Large intestine (tissue), 3 donors: ENCODE measurements around the gene ALOXE3. TPM values are rescaled to one million over a fixed set of nuclear protein-coding genes. Genes with fewer than 3 reads are reported as not detected.
"Not testable (repeated sequence)": the region's sequence is repeated elsewhere in the genome, so short reads cannot be mapped to it uniquely, and the experiment has no call there.

Source experiments
- DNase-seq, 2 donors: peaks; one replicate each; pipeline versions ENCODE4 v3.0.0 to v3.0.0-alpha.2; 2013
- H3K27ac ChIP-seq: one replicate; pipeline ENCODE4 v1.5.1; 2013; ENCODE audit warnings: low read length
- H3K27me3 ChIP-seq: 2 replicates; pipeline ENCODE4 v1.6.1; 2013; ENCODE audit warnings: low read length; ENCODE audit not compliant: control insufficient read depth, insufficient read depth
- H3K36me3 ChIP-seq: 2 replicates; pipeline ENCODE4 v1.6.1; 2013; ENCODE audit warnings: low read length; ENCODE audit not compliant: control insufficient read depth, insufficient read depth
- H3K4me1 ChIP-seq: one replicate; pipeline ENCODE4 v1.6.1; 2013; ENCODE audit warnings: low read length; ENCODE audit not compliant: control insufficient read depth, insufficient read depth
- H3K4me3 ChIP-seq: one replicate; pipeline ENCODE4 v1.5.1; 2013; ENCODE audit warnings: low read length
- H3K9me3 ChIP-seq: one replicate; pipeline ENCODE4 v1.6.1; 2013; ENCODE audit warnings: mild to moderate bottlenecking, low read depth, low read length, moderate library complexity; ENCODE audit not compliant: control insufficient read depth
- WGBS: methylation state at CpG from one replicate; pipeline ENCODE4 v1.1.5; 2013; ENCODE audit warnings: low lambda C conversion rate; ENCODE audit not compliant: insufficient coverage; 5-methylcytosine and 5-hydroxymethylcytosine counted together
- polyA plus RNA-seq: library from polyadenylated mRNA; unstranded; fragments of 120-200 nt; gene quantifications from one replicate; pipeline ENCODE4 v1.2.1, GENCODE V29; 2013

Gene ALOXE3
- polyA plus RNA-seq, 1 donor, result 0.01 TPM

GRCh38 chr17:8106980-8107379, 11.3 kb downstream of the ALOXE3 start:
- not testable (repeated sequence) for H3K36me3 ChIP-seq, H3K4me3 ChIP-seq, DNase-seq, H3K27ac ChIP-seq, H3K9me3 ChIP-seq, H3K4me1 ChIP-seq
- peaks cover 44% of the 10 kb centered on the region for H3K27me3 ChIP-seq
- no CpG with 5 or more reads among the region's 4 CpGs for WGBS

- no CpG with 5 or more reads among the region's 5 CpGs for WGBS
- peaks cover 34% of the 10 kb centered on the region for H3K27me3 ChIP-seq
- no peaks in the 10 kb centered on the region for H3K9me3 ChIP-seq
- H3K36me3 ChIP-seq, result no peaks in the 10 kb centered on the region
- H3K27ac ChIP-seq, result no peak overlapping the region
- H3K4me3 ChIP-seq, result no peak overlapping the region
- no peak for DNase-seq
- H3K4me1 ChIP-seq, result peaks cover 9% of the 10 kb centered on the region
These were observed 12.3 kb downstream of the ALOXE3 start for GRCh38 chr17:8105957-8106398.

- H3K27me3 ChIP-seq, result peaks cover 23% of the 10 kb centered on the region
- DNase-seq, result no peak
- H3K27ac ChIP-seq, result no peak overlapping the region
- H3K4me3 ChIP-seq, result no peak overlapping the region
- WGBS, result no CpG with 5 or more reads among the region's 8 CpGs
- no peaks in the 10 kb centered on the region for H3K36me3 ChIP-seq
- peaks cover 3% of the 10 kb centered on the region for H3K4me1 ChIP-seq
- no peaks in the 10 kb centered on the region for H3K9me3 ChIP-seq
These were observed 13.4 kb downstream of the ALOXE3 start for GRCh38 chr17:8104911-8105310.

- Histone ChIP-seq H3K27ac (no peak overlapping the region), H3K27me3 (peaks cover 11% of the 10 kb centered on the region), H3K36me3 (no peaks in the 10 kb centered on the region), H3K4me1 (no peaks in the 10 kb centered on the region), H3K9me3 (no peaks in the 10 kb centered on the region), H3K4me3 (no peak overlapping the region)
- no peak for DNase-seq
- WGBS, result 100% methylated on average over 1 of the region's 4 CpGs
These were observed 14.8 kb downstream of the ALOXE3 start for GRCh38 chr17:8103549-8103948.

GRCh38 chr17:8101721-8102120, 16.6 kb downstream of the ALOXE3 start:
- no peaks in the 10 kb centered on the region for H3K4me1 ChIP-seq
- WGBS, result no CpG with 5 or more reads among the region's 6 CpGs
- H3K27ac ChIP-seq, result no peak overlapping the region
- peaks cover 14% of the 10 kb centered on the region for H3K27me3 ChIP-seq
- no peak overlapping the region for H3K4me3 ChIP-seq
- H3K9me3 ChIP-seq, result no peaks in the 10 kb centered on the region
- H3K36me3 ChIP-seq, result no peaks in the 10 kb centered on the region
- no peak for DNase-seq

- 100% methylated on average over 1 of the region's 2 CpGs for WGBS
- H3K9me3 ChIP-seq, result no peaks in the 10 kb centered on the region
- no peaks in the 10 kb centered on the region for H3K36me3 ChIP-seq
- H3K27me3 ChIP-seq, result peaks cover 23% of the 10 kb centered on the region
- H3K4me3 ChIP-seq, result no peak overlapping the region
- H3K4me1 ChIP-seq, result no peaks in the 10 kb centered on the region
- H3K27ac ChIP-seq, result no peak overlapping the region
- no peak for DNase-seq
These were observed 17.6 kb downstream of the ALOXE3 start for GRCh38 chr17:8100763-8101162.

GRCh38 chr17:8100111-8100510, 18.2 kb downstream of the ALOXE3 start:
- WGBS, result 83% methylated on average over 1 of the region's 2 CpGs
- H3K27me3 ChIP-seq, result peaks cover 23% of the 10 kb centered on the region
- H3K4me3 ChIP-seq, result no peak overlapping the region
- no peak overlapping the region for H3K27ac ChIP-seq
- no peak for DNase-seq
- no peaks in the 10 kb centered on the region for H3K9me3 ChIP-seq
- H3K36me3 ChIP-seq, result no peaks in the 10 kb centered on the region
- no peaks in the 10 kb centered on the region for H3K4me1 ChIP-seq

GRCh38 chr17:8096541-8096940, 21.8 kb downstream of the ALOXE3 start:
- peaks cover 29% of the 10 kb centered on the region for H3K27me3 ChIP-seq
- DNase-seq, result no peak
- H3K36me3 ChIP-seq, result no peaks in the 10 kb centered on the region
- no peak overlapping the region for H3K27ac ChIP-seq
- no CpG with 5 or more reads among the region's 8 CpGs for WGBS
- H3K4me3 ChIP-seq, result no peak overlapping the region
- no peaks in the 10 kb centered on the region for H3K4me1 ChIP-seq
- no peaks in the 10 kb centered on the region for H3K9me3 ChIP-seq

- no peak for DNase-seq
- H3K27ac ChIP-seq, result no peak overlapping the region
- no CpG with 5 or more reads among the region's 6 CpGs for WGBS
These were observed 23.0 kb downstream of the ALOXE3 start for GRCh38 chr17:8095361-8095760.

GRCh38 chr17:8091033-8091687, 27.2 kb downstream of the ALOXE3 start:
- no peak for DNase-seq
- Histone ChIP-seq H3K27me3 (peaks cover 51% of the 10 kb centered on the region), H3K9me3 (no peaks in the 10 kb centered on the region), H3K4me1 (no peaks in the 10 kb centered on the region), H3K27ac (no peak overlapping the region), H3K36me3 (no peaks in the 10 kb centered on the region), H3K4me3 (no peak overlapping the region)
- WGBS, result no CpG with 5 or more reads among the region's 9 CpGs

More at GRCh38 chr17:8095361-8095760, 23.0 kb downstream of the ALOXE3 start:
- H3K4me1 ChIP-seq, result no peaks in the 10 kb centered on the region
- H3K4me3 ChIP-seq, result no peak overlapping the region
- no peaks in the 10 kb centered on the region for H3K36me3 ChIP-seq
- H3K27me3 ChIP-seq, result peaks cover 39% of the 10 kb centered on the region
- no peaks in the 10 kb centered on the region for H3K9me3 ChIP-seq

- Histone ChIP-seq H3K4me1 (no peaks in the 10 kb centered on the region), H3K36me3 (no peaks in the 10 kb centered on the region), H3K4me3 (no peak overlapping the region), H3K27ac (no peak overlapping the region), H3K27me3 (peaks cover 43% of the 10 kb centered on the region), H3K9me3 (no peaks in the 10 kb centered on the region)
- DNase-seq, result no peak
- WGBS, result no CpG with 5 or more reads among the region's 6 CpGs
These were observed 28.6 kb downstream of the ALOXE3 start for GRCh38 chr17:8089728-8090127.
